ENCODE results near the gene NCKAP5. TPM values are rescaled to one million over a fixed set of nuclear protein-coding genes. Genes with fewer than 3 reads are reported as not detected.
"Not testable (repeated sequence)": the region's sequence is repeated elsewhere in the genome, so short reads cannot be mapped to it uniquely, and the experiment has no call there.

NCKAP5 gene
- total RNA-seq, 1 donor from 2014 or later: 3.9 TPM

DNA sequence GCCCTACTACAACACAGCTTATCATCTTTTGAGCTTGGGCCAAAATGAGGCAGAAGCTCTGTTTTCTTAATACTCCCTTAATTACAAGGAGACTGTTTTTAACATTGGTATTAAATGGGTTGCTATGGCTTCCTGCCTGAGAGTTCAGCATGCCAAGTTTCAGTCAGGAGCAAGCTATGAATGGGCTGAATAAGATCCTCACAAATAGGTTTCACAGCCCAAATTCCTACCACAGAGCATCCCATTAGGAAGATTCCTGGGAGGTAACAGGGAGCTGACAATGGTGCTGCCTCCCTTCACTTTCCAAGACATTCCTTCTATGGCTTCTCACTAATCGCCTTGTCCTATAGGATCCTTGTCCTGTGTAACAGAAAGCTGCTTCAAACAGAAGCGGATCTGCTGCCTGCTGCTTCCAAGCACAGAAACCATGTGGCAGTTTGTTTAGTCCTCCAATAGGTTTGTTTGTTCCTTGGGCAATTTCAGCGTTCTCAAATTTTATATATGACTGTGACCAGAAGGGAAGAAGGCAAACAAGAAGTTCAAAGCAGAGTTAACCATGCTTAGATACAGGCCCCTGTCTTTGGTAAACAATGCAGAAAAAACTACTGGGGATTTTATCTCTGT, 70.9 kb downstream of the NCKAP5 start:
- no peak for DNase-seq (ENCODE audit: low spot score)

- DNase-seq (ENCODE audit: low spot score): no peak
These were observed 71.6 kb downstream of the NCKAP5 start for GRCh38 chr2:133496501-133497269.

- no peak for DNase-seq (ENCODE audit: low spot score)
These were observed 73.0 kb downstream of the NCKAP5 start for GRCh38 chr2:133495226-133495625.

DNA sequence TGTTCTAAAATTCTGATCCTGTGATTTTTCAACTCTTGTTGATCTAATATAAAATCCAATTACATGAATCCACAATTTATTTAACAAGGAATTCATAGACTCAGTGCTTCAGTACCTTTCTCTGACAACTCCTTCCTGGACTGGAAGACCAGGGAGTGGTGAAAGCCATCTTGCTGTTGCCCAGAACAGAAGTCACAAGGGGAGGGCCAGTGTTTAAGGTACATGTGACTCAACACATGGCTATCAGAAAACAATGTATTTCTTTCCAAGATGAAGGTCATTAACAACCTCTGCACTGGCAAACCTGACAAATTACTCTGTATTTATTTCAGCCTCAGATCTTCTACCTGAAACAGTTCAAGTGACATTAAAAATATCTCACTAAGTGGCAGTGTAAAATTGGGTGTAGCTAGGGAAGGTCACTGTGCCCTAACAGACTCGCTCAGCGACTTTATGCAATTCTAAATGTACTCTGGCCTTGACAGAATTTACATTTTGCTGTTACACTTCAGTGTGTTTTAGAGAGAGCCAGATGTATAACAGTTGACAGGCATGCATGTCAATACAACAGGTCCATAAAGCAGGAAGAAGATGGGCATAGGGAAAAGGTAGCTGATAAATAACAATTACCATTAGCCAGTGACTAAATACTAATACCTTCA, 75.4 kb downstream of the NCKAP5 start:
- DNase-seq (ENCODE audit: low spot score): no peak

- DNase-seq (ENCODE audit: low spot score): no peak
These were observed 77.8 kb downstream of the NCKAP5 start for GRCh38 chr2:133490411-133490980.

- peak; percentile 15 for DNase-seq (ENCODE audit: low spot score)
These were observed 78.4 kb downstream of the NCKAP5 start for GRCh38 chr2:133489641-133490410.

- DNase-seq (ENCODE audit: low spot score): no peak
These were observed 79.1 kb downstream of the NCKAP5 start for GRCh38 chr2:133489146-133489545.

- DNase-seq (ENCODE audit: low spot score): no peak
These were observed 81.5 kb downstream of the NCKAP5 start for GRCh38 chr2:133486771-133487191.

DNA sequence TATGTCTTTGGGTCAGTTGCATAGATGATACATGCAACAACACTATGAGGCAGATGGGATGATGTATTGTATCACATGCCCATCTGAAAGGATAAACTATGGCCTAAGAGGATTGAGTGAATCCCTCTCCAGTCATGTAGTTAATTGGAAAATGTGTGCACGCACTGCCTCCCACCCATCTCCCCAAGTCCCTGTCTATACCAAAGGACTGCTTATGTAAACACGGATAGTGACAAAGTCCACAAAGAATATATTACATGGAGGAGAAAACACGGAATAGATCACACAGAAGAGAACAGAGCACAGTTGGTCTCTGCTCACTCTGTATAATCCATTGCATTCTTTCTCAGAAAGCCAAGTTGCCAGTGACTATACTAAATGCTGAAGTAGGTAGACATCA, 82.4 kb downstream of the NCKAP5 start:
- no peak for DNase-seq (ENCODE audit: low spot score)

DNA sequence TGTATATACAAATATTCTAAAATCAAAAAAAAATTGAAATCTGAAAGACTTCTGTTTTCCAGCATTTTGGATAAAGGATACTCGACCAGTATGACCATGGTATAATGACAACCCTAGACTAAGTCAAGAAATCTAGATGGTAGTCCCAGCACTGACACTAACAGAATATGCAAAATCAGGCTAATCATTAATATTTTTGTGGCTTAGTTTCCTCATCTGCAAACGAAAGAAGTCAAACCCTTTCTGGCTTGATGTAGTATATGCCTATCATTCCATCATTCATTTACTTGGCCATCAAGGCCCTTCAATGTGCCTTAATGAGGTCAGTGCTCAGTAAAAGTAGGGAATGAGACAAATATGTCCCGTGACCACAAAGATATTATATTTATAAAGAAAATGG, 83.5 kb downstream of the NCKAP5 start:
- no peak for DNase-seq (ENCODE audit: low spot score)

DNA sequence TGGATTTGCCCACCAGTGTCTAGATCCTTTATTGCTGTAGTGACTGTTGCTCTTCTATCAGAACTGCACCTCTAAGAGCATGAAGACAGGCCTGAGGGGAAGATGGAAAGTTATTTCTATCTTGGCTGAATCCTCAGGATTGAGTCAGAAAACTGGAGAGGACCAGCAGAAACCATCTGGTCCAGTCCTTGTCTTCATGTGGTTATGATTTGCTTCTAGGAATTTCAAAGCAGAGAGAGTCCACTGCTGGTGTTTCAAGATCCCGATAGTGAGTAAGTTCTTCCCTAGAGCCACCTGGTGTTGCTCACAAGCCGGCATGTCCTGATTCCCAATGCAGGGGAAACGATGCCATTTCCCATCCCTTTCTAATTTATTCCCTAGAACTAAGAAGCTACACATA, 84.2 kb downstream of the NCKAP5 start:
- no peak for DNase-seq (ENCODE audit: low spot score)

GRCh38 chr2:133483181-133483580, 85.1 kb downstream of the NCKAP5 start:
- DNase-seq (ENCODE audit: low spot score): no peak

DNA sequence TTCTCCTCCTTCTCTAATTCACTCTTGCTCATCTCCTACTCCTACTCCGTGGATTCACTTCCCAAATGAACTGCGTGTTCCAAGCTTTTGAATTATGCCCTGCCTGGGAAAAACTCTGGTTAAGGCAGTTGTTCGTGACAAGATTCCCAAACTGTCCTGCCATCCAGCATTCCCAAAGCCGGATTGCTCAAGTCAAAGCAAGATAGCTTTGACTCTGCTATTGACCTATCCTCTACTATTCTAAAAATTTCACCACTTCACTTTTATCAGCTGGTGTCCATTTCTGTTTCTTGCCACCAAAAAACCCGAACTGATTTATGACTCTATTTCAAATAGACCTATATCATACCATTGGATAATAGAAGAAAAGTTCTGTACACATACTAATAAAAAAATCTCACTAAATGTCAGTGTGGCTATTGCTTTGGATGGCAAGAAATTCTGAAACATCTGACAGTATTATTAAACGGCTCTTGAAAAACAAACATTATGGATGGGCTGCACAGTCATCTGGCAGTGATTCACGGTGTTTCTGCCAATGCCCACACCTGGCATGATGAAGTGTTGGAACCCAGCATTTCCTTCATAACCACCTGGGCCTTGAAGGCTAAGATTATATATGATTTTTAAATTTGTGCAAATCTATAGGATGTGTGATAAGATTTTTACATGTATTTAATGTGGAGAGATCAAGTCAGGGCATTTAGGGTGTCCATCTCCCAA, 87.4 kb downstream of the NCKAP5 start:
- no peak for DNase-seq (ENCODE audit: low spot score)

GRCh38 chr2:133477616-133477990, 90.7 kb downstream of the NCKAP5 start:
- DNase-seq (ENCODE audit: low spot score): no peak

DNA sequence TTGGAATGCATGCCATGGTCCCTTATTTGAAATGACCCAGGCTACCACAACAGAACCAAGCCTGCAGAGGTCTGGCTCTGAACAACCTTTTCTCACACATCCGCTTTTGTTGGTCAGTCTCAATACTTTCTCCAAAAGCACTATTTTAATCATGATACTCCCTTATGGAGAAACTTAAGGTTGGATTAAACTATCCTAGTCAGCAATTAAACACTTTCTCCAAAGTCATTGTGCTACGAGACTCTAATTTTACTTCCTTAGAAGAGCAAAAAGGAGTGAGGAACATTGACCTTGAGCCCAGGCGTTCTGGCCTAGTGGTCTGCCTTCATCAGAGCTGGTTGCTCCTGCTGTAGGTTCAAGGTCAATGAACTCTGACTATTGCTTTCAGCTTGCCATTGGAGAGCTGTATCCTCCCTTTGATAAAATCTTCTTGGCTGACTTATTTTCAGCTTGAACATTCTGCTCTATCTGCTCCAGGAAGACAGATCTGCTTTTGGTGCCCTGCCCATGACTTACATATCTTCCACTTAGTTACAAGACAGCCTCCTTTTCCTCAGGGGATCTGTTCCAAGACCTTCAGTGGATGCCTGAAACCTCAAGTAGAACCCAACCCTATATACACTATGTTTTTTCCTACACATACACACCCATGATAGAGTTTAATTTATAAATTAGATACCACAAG, 91.2 kb downstream of the NCKAP5 start:
- DNase-seq (ENCODE audit: low spot score): no peak

DNA sequence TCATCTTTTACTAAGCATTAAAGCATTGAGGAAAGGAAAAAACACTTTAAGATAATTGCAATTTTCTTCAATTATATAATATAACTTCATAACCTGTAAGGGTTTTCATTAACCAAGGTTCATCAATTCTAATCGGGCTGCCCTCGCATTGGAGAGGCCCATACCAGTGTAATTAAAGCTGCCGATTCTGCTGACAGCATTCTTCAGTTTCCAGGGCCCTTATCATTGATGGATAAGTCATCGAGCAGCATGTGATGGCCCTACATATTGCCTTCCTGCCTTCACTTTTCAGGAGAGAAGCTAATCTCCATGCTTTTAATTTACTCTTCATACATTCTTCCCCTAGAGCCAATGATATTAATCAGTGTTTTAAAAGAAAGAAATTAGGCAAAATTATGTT, 92.0 kb downstream of the NCKAP5 start:
- DNase-seq (ENCODE audit: low spot score): no peak

GRCh38 chr2:133475610-133476009, 92.7 kb downstream of the NCKAP5 start:
- no peak for DNase-seq (ENCODE audit: low spot score)

GRCh38 chr2:133470446-133470845, 97.8 kb downstream of the NCKAP5 start:
- not testable (repeated sequence) for DNase-seq (ENCODE audit: low spot score)

- no peak for DNase-seq (ENCODE audit: low spot score)
These were observed 105.5 kb downstream of the NCKAP5 start for GRCh38 chr2:133462811-133463210.

DNA sequence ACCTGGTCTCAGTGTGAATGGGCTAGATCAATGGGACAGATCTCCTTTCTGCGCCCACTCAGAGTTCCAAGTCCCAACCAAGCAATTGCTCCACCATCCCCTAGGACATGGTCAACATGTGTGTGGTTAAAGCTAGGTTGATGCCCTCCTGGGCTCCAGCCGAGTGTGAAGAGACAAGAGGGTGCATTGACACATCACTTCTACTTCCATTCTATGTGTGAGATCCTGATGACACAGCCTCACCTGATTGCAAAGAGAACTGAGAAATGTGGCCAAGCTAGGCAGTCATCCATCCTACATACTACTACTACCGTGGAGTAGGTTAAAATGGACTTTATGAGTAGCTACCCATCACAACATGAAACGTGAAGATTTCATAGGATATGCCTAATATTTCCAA, 106.8 kb downstream of the NCKAP5 start:
- DNase-seq (ENCODE audit: low spot score): no peak

- no peak for DNase-seq (ENCODE audit: low spot score)
These were observed 108.7 kb downstream of the NCKAP5 start for GRCh38 chr2:133459590-133459989.
